ENCODE results near the gene MFAP5. TPM values are rescaled to one million over a fixed set of nuclear protein-coding genes. Genes with fewer than 3 reads are reported as not detected.

Gene MFAP5
- total and polyA plus RNA-seq, 5 donors: 13.5 to 49.4 (median 24.6) TPM

DNA sequence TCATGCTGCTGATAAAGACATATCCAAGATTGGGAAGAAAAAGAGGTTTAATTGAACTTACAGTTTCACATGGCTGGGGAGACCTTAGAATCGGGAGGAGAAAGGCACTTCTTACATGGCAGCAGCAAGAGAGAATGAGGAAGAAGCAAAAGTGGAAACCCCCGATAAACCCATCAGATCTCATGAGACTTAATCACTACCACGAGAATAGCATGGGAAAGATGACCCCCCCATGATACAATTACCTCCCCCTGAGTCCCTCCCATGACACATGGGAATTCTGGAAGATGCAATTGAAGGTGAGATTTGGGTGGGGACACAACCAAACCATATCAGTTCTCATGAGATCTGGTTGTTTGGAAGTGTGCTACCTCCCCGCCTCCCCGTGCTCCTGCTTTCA lies 9.8 kb upstream of the MFAP5 start:
- DNase-seq (no peak), ATAC-seq (no peak)
- WGBS: 79% methylated on average over 5 of the region's 5 CpGs
- Histone ChIP-seq H3K9me3 (ENCODE audit: control insufficient read depth, low read length) (no peaks in the 10 kb centered on the region), H3K4me3 (ENCODE audit: low read length) (no peak overlapping the region), H3K27me3 (ENCODE audit: control insufficient read depth, insufficient read depth) (no peaks in the 10 kb centered on the region), H3K27ac (ENCODE audit: low read length) (no peak overlapping the region), H3K4me1 (ENCODE audit: control insufficient read depth, insufficient read depth, low read length) (peaks cover 5% of the 10 kb centered on the region)
- intact Hi-C loops (cut with DNase I): no loop called here

DNA sequence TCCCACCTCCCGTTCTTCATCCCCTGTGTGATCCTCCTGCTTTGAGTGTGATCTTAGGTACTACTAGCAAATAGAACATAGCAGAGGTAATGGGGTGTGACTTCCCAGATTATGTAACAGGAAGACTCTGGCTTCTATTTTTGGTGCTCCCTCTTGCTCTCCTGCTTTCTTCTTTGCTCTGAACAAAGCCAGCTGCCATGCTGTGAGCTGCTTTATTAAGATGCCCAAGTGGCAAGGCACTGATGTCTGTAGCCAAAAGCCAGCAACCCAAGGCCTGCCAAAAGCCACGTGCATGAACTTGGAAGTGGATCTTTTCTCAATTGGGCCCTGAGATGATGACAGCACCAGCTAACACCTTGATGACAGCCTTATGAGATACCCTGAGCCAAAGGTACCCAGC lies 5.8 kb upstream of the MFAP5 start:
- no peaks in the 10 kb centered on the region for H3K9me3 ChIP-seq (ENCODE audit: control insufficient read depth, low read length)
- no peak for ATAC-seq

DNA sequence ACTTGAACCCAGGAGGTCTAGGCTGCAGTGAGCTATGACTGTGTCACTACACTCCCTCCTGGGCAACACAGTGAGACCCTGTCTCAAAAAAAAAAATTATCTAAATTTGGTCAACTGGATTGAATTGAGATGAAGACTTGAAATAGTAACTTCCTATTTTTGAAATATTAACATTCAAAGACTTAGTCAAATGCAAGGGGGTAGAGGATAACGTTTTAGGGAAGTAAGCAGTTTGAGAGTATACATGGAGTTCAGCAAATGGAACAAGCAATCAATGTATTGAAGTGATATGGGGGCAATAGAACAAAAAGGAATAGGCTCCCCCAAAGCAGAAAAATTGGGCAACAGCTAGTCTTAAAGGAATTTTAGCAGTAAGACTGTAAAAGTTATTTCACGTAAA lies 4.6 kb upstream of the MFAP5 start:
- peaks cover 5% of the 10 kb centered on the region for H3K4me1 ChIP-seq (ENCODE audit: control insufficient read depth, insufficient read depth, low read length)

More for the DNA sequence above, 5.8 kb upstream of the MFAP5 start:
- Histone ChIP-seq H3K4me3 (ENCODE audit: low read length) (no peak overlapping the region), H3K27ac (ENCODE audit: low read length) (no peak overlapping the region), H3K4me1 (ENCODE audit: control insufficient read depth, insufficient read depth, low read length) (peaks cover 5% of the 10 kb centered on the region), H3K27me3 (ENCODE audit: control insufficient read depth, insufficient read depth) (no peaks in the 10 kb centered on the region)
- no peak for DNase-seq
- WGBS: 52% methylated on average over 2 of the region's 2 CpGs
- intact Hi-C loops (cut with DNase I): no loop called here

DNA sequence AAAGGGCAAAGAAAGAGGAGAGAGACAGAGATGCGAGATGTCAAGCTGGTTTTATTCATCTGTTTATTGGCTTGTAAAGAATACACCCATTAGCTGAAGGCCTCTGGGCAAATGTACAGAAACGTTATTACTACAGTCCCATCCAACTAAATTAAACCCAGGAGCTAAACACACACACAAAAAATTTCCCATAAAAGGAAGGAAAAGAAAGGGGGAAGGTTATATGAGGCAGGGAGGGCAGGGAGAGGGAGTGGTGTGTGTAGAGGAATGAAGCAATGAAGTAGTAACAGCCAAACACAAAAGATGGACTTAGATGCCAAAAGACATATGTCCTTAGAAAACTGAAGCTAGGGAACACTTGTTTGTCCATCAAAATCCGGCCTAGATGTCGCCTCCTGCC lies 3.1 kb upstream of the MFAP5 start:
- peaks cover 5% of the 10 kb centered on the region for H3K4me1 ChIP-seq (ENCODE audit: control insufficient read depth, insufficient read depth, low read length)
- no peaks in the 10 kb centered on the region for H3K27me3 ChIP-seq (ENCODE audit: control insufficient read depth, insufficient read depth)
- H3K27ac ChIP-seq (ENCODE audit: low read length): no peak overlapping the region
- intact Hi-C loops (cut with DNase I): no loop called here
- 72% methylated on average over 4 of the region's 4 CpGs for WGBS
- DNase-seq: no peak
- no peaks in the 10 kb centered on the region for H3K9me3 ChIP-seq (ENCODE audit: control insufficient read depth, low read length)
- no peak for ATAC-seq
- H3K4me3 ChIP-seq (ENCODE audit: low read length): no peak overlapping the region

More for the DNA sequence above, 4.6 kb upstream of the MFAP5 start:
- no peak overlapping the region for H3K4me3 ChIP-seq (ENCODE audit: low read length)
- H3K27me3 ChIP-seq (ENCODE audit: control insufficient read depth, insufficient read depth): no peaks in the 10 kb centered on the region
- intact Hi-C loops (cut with DNase I): no loop called here
- 65% methylated on average over 2 of the region's 2 CpGs for WGBS
- DNase-seq (no peak), ATAC-seq (no peak)
- no peaks in the 10 kb centered on the region for H3K9me3 ChIP-seq (ENCODE audit: control insufficient read depth, low read length)
- H3K27ac ChIP-seq (ENCODE audit: low read length): no peak overlapping the region

DNA sequence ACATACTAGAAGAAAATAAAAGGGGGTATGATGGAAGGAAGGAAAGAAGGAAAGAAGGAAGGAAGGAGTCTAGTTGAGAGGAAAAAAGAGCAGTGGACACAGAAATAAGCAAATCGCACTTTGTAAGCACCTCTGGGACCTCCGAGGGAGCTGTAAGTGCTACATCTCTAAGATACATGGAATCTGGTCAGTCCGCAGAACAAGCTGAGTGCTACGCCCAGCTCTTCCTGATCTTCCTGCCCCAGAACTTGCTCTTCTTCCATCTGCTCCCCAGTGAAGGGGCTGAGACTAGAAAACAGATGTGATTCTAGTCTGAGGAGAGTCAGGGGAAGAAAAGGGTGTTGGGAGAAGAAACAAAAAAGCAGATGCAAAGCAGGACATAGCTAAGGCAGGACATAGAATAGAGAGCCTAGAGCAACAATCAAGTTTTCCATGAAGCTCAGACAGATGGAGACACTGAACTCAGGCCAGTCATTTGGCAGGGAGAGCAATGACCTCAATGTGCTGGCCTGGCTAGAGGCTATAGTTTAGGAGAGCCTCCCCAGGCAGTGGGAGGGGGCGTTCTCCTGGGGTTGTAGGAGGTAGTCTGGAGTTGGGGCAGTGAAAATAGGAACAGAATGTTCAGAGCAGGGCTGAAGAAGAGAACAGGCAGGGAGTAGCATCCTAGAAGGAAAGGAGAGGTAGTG lies 1.7 kb upstream of the MFAP5 start:
- peak; percentile 89 to 94 for ATAC-seq
- Histone ChIP-seq H3K27me3 (ENCODE audit: control insufficient read depth, insufficient read depth) (no peaks in the 10 kb centered on the region), H3K4me3 (ENCODE audit: low read length) (no peak overlapping the region), H3K9me3 (ENCODE audit: control insufficient read depth, low read length) (no peaks in the 10 kb centered on the region), H3K27ac (ENCODE audit: low read length) (peak overlapping the region; percentile 76), H3K4me1 (ENCODE audit: control insufficient read depth, insufficient read depth, low read length) (peaks cover 5% of the 10 kb centered on the region)
- peak; percentile 76 to 93 (median 79) for DNase-seq
- intact Hi-C loops (cut with DNase I): no loop called here
- WGBS: 60% methylated on average over 5 of the region's 5 CpGs

DNA sequence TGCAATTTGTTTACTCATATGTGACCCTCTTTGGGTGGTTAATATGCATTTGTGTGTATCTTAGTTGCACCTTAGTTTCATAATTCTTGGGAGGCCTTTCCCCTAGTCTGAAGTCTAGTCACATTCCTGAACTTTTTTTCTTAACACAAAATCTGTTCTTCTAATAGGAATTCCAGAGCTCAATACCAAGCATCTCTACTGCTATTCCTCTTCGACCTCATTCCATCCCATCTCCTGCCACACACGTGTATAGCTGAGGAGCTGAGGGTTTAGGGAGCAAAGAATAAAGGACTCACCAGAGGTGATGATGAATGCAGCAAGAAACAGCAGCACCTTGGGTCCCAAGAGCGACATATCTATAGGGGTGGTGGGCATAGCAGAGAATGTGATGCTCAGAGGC lies 875 bp downstream of the MFAP5 start:
- DNase-seq (no peak), ATAC-seq (no peak)
- no peak overlapping the region for H3K4me3 ChIP-seq (ENCODE audit: low read length)
- intact Hi-C loops (cut with DNase I): no loop called here
- no peak overlapping the region for H3K27ac ChIP-seq (ENCODE audit: low read length)
- WGBS: 87% methylated on average over 3 of the region's 3 CpGs
- no peaks in the 10 kb centered on the region for H3K9me3 ChIP-seq (ENCODE audit: control insufficient read depth, low read length)
- no peaks in the 10 kb centered on the region for H3K27me3 ChIP-seq (ENCODE audit: control insufficient read depth, insufficient read depth)
- no peaks in the 10 kb centered on the region for H3K4me1 ChIP-seq (ENCODE audit: control insufficient read depth, insufficient read depth, low read length)

DNA sequence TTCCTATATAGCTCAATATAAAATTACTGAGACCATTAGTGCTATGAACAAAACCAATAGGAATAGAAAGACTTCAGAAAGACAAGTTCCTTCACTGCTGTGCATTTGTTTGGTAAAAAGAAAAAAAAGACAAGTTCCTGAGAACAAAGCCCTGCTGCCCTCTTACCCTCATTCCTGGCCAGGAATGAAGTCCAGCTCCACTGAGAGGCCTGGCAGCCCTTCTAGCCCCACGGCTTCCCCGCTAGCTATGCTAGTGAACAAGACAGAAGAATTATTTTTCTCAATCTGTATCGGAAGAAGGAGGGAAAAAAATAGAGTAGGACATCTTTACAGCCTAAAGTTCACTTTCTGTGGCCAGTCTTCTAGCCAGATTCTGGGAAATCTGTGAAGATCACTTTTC lies 1.6 kb downstream of the MFAP5 start:
- Histone ChIP-seq H3K9me3 (ENCODE audit: control insufficient read depth, low read length) (no peaks in the 10 kb centered on the region), H3K4me3 (ENCODE audit: low read length) (no peak overlapping the region), H3K4me1 (ENCODE audit: control insufficient read depth, insufficient read depth, low read length) (no peaks in the 10 kb centered on the region), H3K27ac (ENCODE audit: low read length) (no peak overlapping the region), H3K27me3 (ENCODE audit: control insufficient read depth, insufficient read depth) (no peaks in the 10 kb centered on the region)
- intact Hi-C loops (cut with DNase I): no loop called here
- ATAC-seq (no peak), DNase-seq (peak in 1 of 3 donors; percentile 79)
- 46% methylated on average over 3 of the region's 3 CpGs for WGBS

DNA sequence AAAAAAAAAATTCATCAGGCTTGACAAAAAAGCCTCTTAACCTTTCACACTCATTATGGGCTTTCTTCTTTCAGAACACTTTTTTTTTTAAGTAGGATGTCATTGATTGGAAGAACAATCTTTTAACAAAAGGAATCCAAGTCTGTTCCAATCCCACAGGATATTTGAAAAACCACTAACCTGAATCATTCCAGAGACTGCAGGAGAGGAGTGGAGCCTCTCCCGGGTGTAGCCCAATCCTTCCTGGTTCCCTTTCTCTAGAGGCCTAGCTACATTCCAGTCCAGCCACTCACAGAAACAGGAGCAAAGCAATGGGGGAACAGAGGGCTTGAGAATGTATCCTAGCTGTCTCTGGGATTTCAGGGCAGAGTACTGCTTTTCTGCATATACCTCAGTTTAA lies 4.3 kb downstream of the MFAP5 start:
- H3K4me3 ChIP-seq (ENCODE audit: low read length): no peak overlapping the region
- ATAC-seq (no peak), DNase-seq (no peak)
- H3K27ac ChIP-seq (ENCODE audit: low read length): no peak overlapping the region
- H3K27me3 ChIP-seq (ENCODE audit: control insufficient read depth, insufficient read depth): no peaks in the 10 kb centered on the region
- no peaks in the 10 kb centered on the region for H3K4me1 ChIP-seq (ENCODE audit: control insufficient read depth, insufficient read depth, low read length)
- WGBS: 41% methylated on average over 1 of the region's 1 CpG
- intact Hi-C loops (cut with DNase I): no loop called here
- H3K9me3 ChIP-seq (ENCODE audit: control insufficient read depth, low read length): no peaks in the 10 kb centered on the region

DNA sequence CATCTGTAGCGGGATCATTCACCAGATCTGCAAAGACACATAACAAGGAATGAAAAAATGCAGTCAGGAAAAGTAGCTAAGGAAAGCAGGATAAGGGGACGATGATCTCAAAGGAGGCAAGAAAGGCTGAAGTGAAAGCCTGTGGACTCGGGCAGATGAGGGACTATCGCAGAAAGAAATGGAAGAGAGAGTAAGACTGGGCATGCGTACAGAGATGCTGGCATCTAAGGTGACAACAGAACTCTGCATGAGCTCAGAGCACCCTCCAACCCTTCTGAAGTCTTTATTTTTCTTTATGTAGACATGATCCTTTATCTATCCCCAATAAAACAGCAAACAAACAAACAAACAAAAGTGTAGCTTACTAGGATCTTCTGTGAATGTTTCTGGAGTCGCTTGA lies 7.2 kb downstream of the MFAP5 start:
- no peak overlapping the region for H3K4me3 ChIP-seq (ENCODE audit: low read length)
- no peaks in the 10 kb centered on the region for H3K4me1 ChIP-seq (ENCODE audit: control insufficient read depth, insufficient read depth, low read length)
- intact Hi-C loops (cut with DNase I): no loop called here
- H3K27me3 ChIP-seq (ENCODE audit: control insufficient read depth, insufficient read depth): no peaks in the 10 kb centered on the region
- WGBS: 77% methylated on average over 6 of the region's 6 CpGs
- no peak for ATAC-seq
- no peak for DNase-seq
- H3K9me3 ChIP-seq (ENCODE audit: control insufficient read depth, low read length): no peaks in the 10 kb centered on the region
- no peak overlapping the region for H3K27ac ChIP-seq (ENCODE audit: low read length)

DNA sequence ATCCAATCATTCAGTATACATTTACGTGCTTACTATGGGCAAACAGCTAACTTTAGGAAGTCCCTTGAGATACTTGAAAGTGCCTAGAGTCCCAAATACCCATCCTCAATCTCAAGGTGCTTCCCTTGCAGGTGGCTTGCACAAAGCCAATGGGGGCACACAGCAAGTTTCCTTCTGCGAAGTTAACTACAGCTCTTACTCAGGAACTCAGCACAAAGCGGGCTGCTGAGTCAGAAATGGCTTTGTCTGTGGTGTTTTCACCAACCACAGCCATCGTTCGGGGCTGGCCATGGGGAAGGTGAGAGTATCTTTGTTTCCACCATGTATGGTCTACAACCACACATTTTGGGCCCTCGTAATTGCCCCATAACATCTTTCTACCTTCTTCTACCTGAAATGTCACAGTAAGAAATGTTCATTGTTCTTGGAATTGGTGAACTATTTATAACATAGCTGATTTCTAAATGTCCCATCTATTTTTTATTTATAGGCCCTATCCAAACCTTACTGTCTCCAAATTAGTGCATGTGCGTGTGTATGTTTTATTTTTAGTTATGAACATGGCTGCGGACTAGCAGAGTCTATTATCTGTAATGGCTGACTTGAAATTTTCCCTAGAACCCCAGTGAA lies 13.9 kb downstream of the MFAP5 start:
- H3K27ac ChIP-seq (ENCODE audit: low read length): no peak overlapping the region
- H3K4me3 ChIP-seq (ENCODE audit: low read length): no peak overlapping the region
- 83% methylated on average over 8 of the region's 8 CpGs for WGBS
- intact Hi-C loops (cut with DNase I): no loop called here
- DNase-seq: no peak
- H3K9me3 ChIP-seq (ENCODE audit: control insufficient read depth, low read length): no peaks in the 10 kb centered on the region
- H3K4me1 ChIP-seq (ENCODE audit: control insufficient read depth, insufficient read depth, low read length): no peaks in the 10 kb centered on the region
- H3K27me3 ChIP-seq (ENCODE audit: control insufficient read depth, insufficient read depth): no peaks in the 10 kb centered on the region
- ATAC-seq: no peak

DNA sequence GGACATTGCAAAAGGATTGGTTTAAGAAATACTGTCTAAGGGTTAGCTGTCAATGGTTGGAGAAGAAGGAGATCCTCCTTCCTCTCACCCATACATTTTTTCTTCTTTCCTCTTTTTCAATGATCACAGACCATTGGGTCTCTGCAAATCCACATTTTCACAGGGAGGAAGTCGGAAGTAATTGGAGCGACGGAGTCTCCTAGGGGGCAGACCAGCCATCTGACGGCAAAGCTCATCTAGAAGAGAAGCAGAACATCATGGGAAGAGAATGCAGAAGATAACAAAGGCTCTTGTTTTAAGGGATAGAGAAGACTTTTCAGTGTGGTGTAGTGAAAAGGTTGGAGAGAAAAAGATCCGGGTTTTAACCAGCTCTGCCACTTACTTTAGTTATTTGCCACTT lies 14.7 kb downstream of the MFAP5 start:
- Histone ChIP-seq H3K27me3 (ENCODE audit: control insufficient read depth, insufficient read depth) (no peaks in the 10 kb centered on the region), H3K9me3 (ENCODE audit: control insufficient read depth, low read length) (no peaks in the 10 kb centered on the region), H3K27ac (ENCODE audit: low read length) (no peak overlapping the region), H3K4me1 (ENCODE audit: control insufficient read depth, insufficient read depth, low read length) (no peaks in the 10 kb centered on the region), H3K4me3 (ENCODE audit: low read length) (no peak overlapping the region)
- intact Hi-C loops (cut with DNase I): no loop called here
- DNase-seq: no peak
- 67% methylated on average over 5 of the region's 5 CpGs for WGBS
- no peak for ATAC-seq

Measured in right cardiac atrium (tissue), 5 donors.